GM12878 (cell line): Measurements from ENCODE around the gene NHSL1. TPM values are rescaled to one million over a fixed set of nuclear protein-coding genes. Genes with fewer than 3 reads are reported as not detected.

Experiments
- BMI1 ChIP-seq: fragments of 450-650 bp; IDR thresholded peaks from 2 replicates; pipeline ENCODE4 v1.6.1; 2016; ENCODE audit warnings: mild to moderate bottlenecking, moderate library complexity, borderline replicate concordance
- CEBPZ ChIP-seq: fragments of 150-350 bp; IDR thresholded peaks from 2 replicates; pipeline ENCODE4 v1.6.1; 2016; ENCODE audit warnings: low read depth, low read length
- EP300 ChIP-seq, 2 experiments: fragments of 150-350 bp in 1 of 2; IDR thresholded peaks; 2 replicates each; pipeline ENCODE4 v1.6.1; 2011 to 2012; ENCODE audit warnings: low read depth in 2 of 2, low read length in 2 of 2, borderline replicate concordance in 1 of 2, improper control_type of control experiment in 1 of 2, inconsistent platforms in 1 of 2; ENCODE audit not compliant: control insufficient read depth in 1 of 2
- IKZF1 ChIP-seq: fragments of 450-650 bp; conservative IDR thresholded peaks from 2 replicates; pipeline ENCODE4 v1.6.1; 2017; ENCODE audit warnings: antibody characterized with exemption, mild to moderate bottlenecking
- SREBF1 ChIP-seq: IDR thresholded peaks from 2 replicates; pipeline ENCODE4 v1.6.1; 2012; ENCODE audit warnings: mild to moderate bottlenecking, low read length
- SRF ChIP-seq, 2 experiments: IDR thresholded peaks; 2 replicates each; pipeline ENCODE4 v1.6.1; 2011; ENCODE audit warnings: low read depth in 2 of 2, low read length in 2 of 2, mild to moderate bottlenecking in 1 of 2, moderate library complexity in 1 of 2
- TCF7 ChIP-seq: IDR thresholded peaks from 2 replicates; pipeline ENCODE4 v1.6.1; 2014; ENCODE audit warnings: antibody characterized with exemption, borderline replicate concordance
- polyA plus RNA-seq, 11 experiments: library from polyadenylated mRNA; depleted of rRNA in 4 of 11; unstranded in 6 of 11; stranded (reverse) in 5 of 11; fragments of >200 nt; fragmentation: Nextera tagmentation in 4 of 11; fragmentation: Illumina TruSeq in 1 of 11; extraction: Ambion mirVana in 4 of 11; extraction: Trizol in 1 of 11; gene quantifications; 1 replicate in 1 of 11; 2 replicates in 10 of 11; pipeline versions ENCODE4 v1.2.1 to v1.2.3, GENCODE V29; 2011 to 2016; ENCODE audit warnings: inconsistent platforms in 2 of 11, missing spikeins in 2 of 11, low read depth in 1 of 11
- total RNA-seq, 4 experiments: library from RNA; depleted of rRNA in 3 of 4; stranded (reverse); fragments of >200 nt in 3 of 4; fragmentation: Illumina TruSeq in 1 of 4; extraction: Trizol in 1 of 4; gene quantifications; 2 replicates each; pipeline versions ENCODE4 v1.2.1 to v1.2.3, GENCODE V29; 2013 to 2021
- TF ChIP-seq, protein P1 (sequence below): IDR thresholded peaks from 2 replicates; pipeline ENCODE4 v1.6.1; 2012; ENCODE audit warnings: low read depth, low read length, improper control_type of control experiment
- TF ChIP-seq, protein P2 (sequence below): IDR thresholded peaks from 2 replicates; pipeline ENCODE4 v1.6.1; 2012; ENCODE audit warnings: low read length, inconsistent platforms
- TF ChIP-seq, protein P3 (sequence below): fragments of 450-650 bp; IDR thresholded peaks from 2 replicates; pipeline ENCODE4 v1.6.1; 2016; ENCODE audit warnings: mild to moderate bottlenecking

NHSL1 gene
- total and polyA plus RNA-seq, 10 of the 15 experiments (the other 5 are each of a cell fraction or from before 2014, with no cell fraction given), result 0.26 to 14.1 (median 0.90) TPM

- TF ChIP-seq EP300 (IDR thresholded peaks at IDR 0.05; ENCODE audit: borderline replicate concordance in 1 of 2, control insufficient read depth in 1 of 2, low read depth in 2 of 2, low read length in 2 of 2), result no peak
- TF ChIP-seq BMI1, result no peak
- TF ChIP-seq CEBPZ, result no peak
- TF ChIP-seq IKZF1, result no peak
- TF ChIP-seq SREBF1, result no peak
- TF ChIP-seq, protein P1, sequence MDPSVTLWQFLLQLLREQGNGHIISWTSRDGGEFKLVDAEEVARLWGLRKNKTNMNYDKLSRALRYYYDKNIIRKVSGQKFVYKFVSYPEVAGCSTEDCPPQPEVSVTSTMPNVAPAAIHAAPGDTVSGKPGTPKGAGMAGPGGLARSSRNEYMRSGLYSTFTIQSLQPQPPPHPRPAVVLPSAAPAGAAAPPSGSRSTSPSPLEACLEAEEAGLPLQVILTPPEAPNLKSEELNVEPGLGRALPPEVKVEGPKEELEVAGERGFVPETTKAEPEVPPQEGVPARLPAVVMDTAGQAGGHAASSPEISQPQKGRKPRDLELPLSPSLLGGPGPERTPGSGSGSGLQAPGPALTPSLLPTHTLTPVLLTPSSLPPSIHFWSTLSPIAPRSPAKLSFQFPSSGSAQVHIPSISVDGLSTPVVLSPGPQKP, result no peak
- no peak for TF ChIP-seq SRF (IDR thresholded peaks at IDR 0.05; ENCODE audit: low read depth in 2 of 2, low read length in 2 of 2)
- no peak for TF ChIP-seq TCF7
- TF ChIP-seq, protein P2, sequence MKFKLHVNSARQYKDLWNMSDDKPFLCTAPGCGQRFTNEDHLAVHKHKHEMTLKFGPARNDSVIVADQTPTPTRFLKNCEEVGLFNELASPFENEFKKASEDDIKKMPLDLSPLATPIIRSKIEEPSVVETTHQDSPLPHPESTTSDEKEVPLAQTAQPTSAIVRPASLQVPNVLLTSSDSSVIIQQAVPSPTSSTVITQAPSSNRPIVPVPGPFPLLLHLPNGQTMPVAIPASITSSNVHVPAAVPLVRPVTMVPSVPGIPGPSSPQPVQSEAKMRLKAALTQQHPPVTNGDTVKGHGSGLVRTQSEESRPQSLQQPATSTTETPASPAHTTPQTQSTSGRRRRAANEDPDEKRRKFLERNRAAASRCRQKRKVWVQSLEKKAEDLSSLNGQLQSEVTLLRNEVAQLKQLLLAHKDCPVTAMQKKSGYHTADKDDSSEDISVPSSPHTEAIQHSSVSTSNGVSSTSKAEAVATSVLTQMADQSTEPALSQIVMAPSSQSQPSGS, result no peak
- TF ChIP-seq, protein P3, sequence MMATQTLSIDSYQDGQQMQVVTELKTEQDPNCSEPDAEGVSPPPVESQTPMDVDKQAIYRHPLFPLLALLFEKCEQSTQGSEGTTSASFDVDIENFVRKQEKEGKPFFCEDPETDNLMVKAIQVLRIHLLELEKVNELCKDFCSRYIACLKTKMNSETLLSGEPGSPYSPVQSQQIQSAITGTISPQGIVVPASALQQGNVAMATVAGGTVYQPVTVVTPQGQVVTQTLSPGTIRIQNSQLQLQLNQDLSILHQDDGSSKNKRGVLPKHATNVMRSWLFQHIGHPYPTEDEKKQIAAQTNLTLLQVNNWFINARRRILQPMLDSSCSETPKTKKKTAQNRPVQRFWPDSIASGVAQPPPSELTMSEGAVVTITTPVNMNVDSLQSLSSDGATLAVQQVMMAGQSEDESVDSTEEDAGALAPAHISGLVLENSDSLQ, result no peak
Observed at GRCh38 chr6:138531387-138531786, 32.1 kb upstream of the NHSL1 start (continued).
